ENCODE data around the gene GPR31. TPM values are rescaled to one million over a fixed set of nuclear protein-coding genes. Genes with fewer than 3 reads are reported as not detected.

GPR31 gene
- total and polyA plus RNA-seq, 2 of the 4 experiments (the other 2 are of a cell fraction): not detected

GRCh38 chr6:167130712-167131684 is 26.8 kb downstream of the GPR31 start:
- Histone ChIP-seq H4K8ac (ENCODE audit: low read depth in 2 of 2, low read length in 2 of 2) (no peak overlapping the region), H3K56ac (ENCODE audit: extremely low read depth, insufficient read depth, low read length) (no peak overlapping the region), H3K23ac (ENCODE audit: low read depth, low read length) (no peak overlapping the region), H4K5ac (ENCODE audit: low read depth, low read length) (no peak overlapping the region), H4K91ac (ENCODE audit: insufficient read depth, low read depth, low read length) (no peak overlapping the region), H3K4me2 (ENCODE audit: low read depth, low read length) (no peak overlapping the region), H3K27ac (ENCODE audit: insufficient read depth, low read length) (no peak overlapping the region), H3K14ac (replicated peaks; ENCODE audit: low read depth, low read length) (no peak overlapping the region), H3K4me3 (ENCODE audit: insufficient read depth, low read depth, low read length) (no peak overlapping the region), H2AK9ac (replicated peaks; ENCODE audit: low read depth, low read length, poor library complexity) (no peak overlapping the region), H3K18ac (ENCODE audit: low read depth, low read length) (no peak overlapping the region), H3K9me3 (ENCODE audit: control insufficient read depth, insufficient read depth, low read length) (peaks cover 18% of the 10 kb centered on the region), H3K9ac (ENCODE audit: low read depth, low read length) (no peak overlapping the region), H2BK20ac (ENCODE audit: low read depth, low read length) (no peak overlapping the region), H2AFZ (replicated peaks; ENCODE audit: low read length, poor library complexity) (no peak overlapping the region), H2BK5ac (ENCODE audit: low read depth, low read length, poor library complexity, severe bottlenecking) (no peak overlapping the region), H3K4me1 (ENCODE audit: control insufficient read depth, insufficient read depth, low read length) (no peaks in the 10 kb centered on the region), H2BK120ac (ENCODE audit: low read depth, low read length) (no peak overlapping the region), H3K9me1 (ENCODE audit: insufficient read depth, low read length) (no peaks in the 10 kb centered on the region), H2AK5ac (ENCODE audit: low read depth, low read length) (no peak overlapping the region), H3K4ac (ENCODE audit: low read depth, low read length) (no peak overlapping the region), H3K79me1 (ENCODE audit: low read depth in 1 of 2, low read length in 2 of 2) (no peaks in the 10 kb centered on the region), H4K20me1 (ENCODE audit: insufficient read depth, low read length) (no peaks in the 10 kb centered on the region), H2BK15ac (ENCODE audit: low read depth, low read length) (no peak overlapping the region), H3K36me3 (ENCODE audit: control insufficient read depth, insufficient read depth, low read length) (no peaks in the 10 kb centered on the region), H3K27me3 (ENCODE audit: control insufficient read depth, insufficient read depth, low read length) (no peaks in the 10 kb centered on the region)
- intact Hi-C loops (cut with micrococcal nuclease) (no loop called here), in situ Hi-C loops (cut with MboI; ENCODE audit: low sequenced_read_pairs) (no loop called here), dilution Hi-C loops (cut with HindIII; ENCODE audit: low sequenced_read_pairs, unreplicated experiment) (no loop called here)
- no peak for TF ChIP-seq MAFK (IDR thresholded peaks at IDR 0.05; ENCODE audit: low read depth, low read length)
- no peak for TF ChIP-seq SMC3 (IDR thresholded peaks at IDR 0.05; ENCODE audit: low read depth, low read length)
- DNase-seq: no peak
- ChIA-PET CTCF (no interaction called here), POLR2A (ENCODE audit: unreplicated experiment) (no interaction called here)
- ATAC-seq (ENCODE audit: low read depth): no peak
- no TSS peak for BruUV-seq (replicated peaks)
- WGBS, 2 experiments (ENCODE audit: extremely low coverage in 2 of 2, insufficient read length in 1 of 2): 63% methylated on average over 9 of the region's 33 CpGs; no CpG with 5 or more reads in 1 of the 2 experiments
